ENCODE data around the gene SOBP.

The SOBP gene

GRCh38 chr6:107489636-107490565 lies at the start of gene SOBP:
SOBP (plus strand) TSS chr6:107490117; CDS start chr6:107490617, 500 bp downstream.
- H3K4me3 ChIP-seq (ENCODE audit: low read length in 2 of 2), result peak within 1 kb of the TSS; percentile 61 to 79
- peak within 1 kb of the TSS; percentile 23 to 34 for H3K27ac ChIP-seq (ENCODE audit: low read depth in 2 of 2, low read length in 2 of 2)
- no peaks in the 10 kb centered on the region for H3K9me3 ChIP-seq (ENCODE audit: control insufficient read depth in 2 of 2, low read length in 2 of 2)
- H3K36me3 ChIP-seq (ENCODE audit: control insufficient read depth in 2 of 2, insufficient read depth in 2 of 2, low read length in 2 of 2), result no peaks in the 10 kb centered on the region
- peaks cover 30 to 49% of the 10 kb centered on the region in 2 donors for H3K27me3 ChIP-seq (ENCODE audit: control insufficient read depth in 2 of 2, insufficient read depth in 2 of 2, low read length in 2 of 2)
- peak within 1 kb of the TSS; percentile 14 to 33 for H3K9ac ChIP-seq (ENCODE audit: low read depth in 1 of 2, low read length in 2 of 2)
- H3K4me1 ChIP-seq (ENCODE audit: control insufficient read depth in 2 of 2, insufficient read depth in 2 of 2, low read length in 2 of 2), result peaks cover 12 to 19% of the 10 kb centered on the region in 2 donors

GRCh38 chr6:107440936-107441335 lies 49.0 kb upstream of the SOBP start:
- Histone ChIP-seq H3K4me3 (ENCODE audit: low read length in 2 of 2) (no peak overlapping the region), H3K9me3 (ENCODE audit: control insufficient read depth in 2 of 2, low read length in 2 of 2) (no peaks in the 10 kb centered on the region), H3K9ac (ENCODE audit: low read depth in 1 of 2, low read length in 2 of 2) (no peak overlapping the region), H3K4me1 (ENCODE audit: control insufficient read depth in 2 of 2, insufficient read depth in 2 of 2, low read length in 2 of 2) (no peaks in the 10 kb centered on the region), H3K36me3 (ENCODE audit: control insufficient read depth in 2 of 2, insufficient read depth in 2 of 2, low read length in 2 of 2) (no peaks in the 10 kb centered on the region), H3K27me3 (ENCODE audit: control insufficient read depth in 2 of 2, insufficient read depth in 2 of 2, low read length in 2 of 2) (no peaks in the 10 kb centered on the region), H3K27ac (ENCODE audit: low read depth in 2 of 2, low read length in 2 of 2) (no peak overlapping the region)

- no peak overlapping the region for H3K27ac ChIP-seq (ENCODE audit: low read depth in 2 of 2, low read length in 2 of 2)
- H3K4me1 ChIP-seq (ENCODE audit: control insufficient read depth in 2 of 2, insufficient read depth in 2 of 2, low read length in 2 of 2), result no peaks in the 10 kb centered on the region
- H3K27me3 ChIP-seq (ENCODE audit: control insufficient read depth in 2 of 2, insufficient read depth in 2 of 2, low read length in 2 of 2), result no peaks in the 10 kb centered on the region
- no peak overlapping the region for H3K9ac ChIP-seq (ENCODE audit: low read depth in 1 of 2, low read length in 2 of 2)
- H3K9me3 ChIP-seq (ENCODE audit: control insufficient read depth in 2 of 2, low read length in 2 of 2), result no peaks in the 10 kb centered on the region
- no peaks in the 10 kb centered on the region for H3K36me3 ChIP-seq (ENCODE audit: control insufficient read depth in 2 of 2, insufficient read depth in 2 of 2, low read length in 2 of 2)
- no peak overlapping the region for H3K4me3 ChIP-seq (ENCODE audit: low read length in 2 of 2)
Observed at GRCh38 chr6:107441682-107442081, 48.2 kb upstream of the SOBP start.

DNA sequence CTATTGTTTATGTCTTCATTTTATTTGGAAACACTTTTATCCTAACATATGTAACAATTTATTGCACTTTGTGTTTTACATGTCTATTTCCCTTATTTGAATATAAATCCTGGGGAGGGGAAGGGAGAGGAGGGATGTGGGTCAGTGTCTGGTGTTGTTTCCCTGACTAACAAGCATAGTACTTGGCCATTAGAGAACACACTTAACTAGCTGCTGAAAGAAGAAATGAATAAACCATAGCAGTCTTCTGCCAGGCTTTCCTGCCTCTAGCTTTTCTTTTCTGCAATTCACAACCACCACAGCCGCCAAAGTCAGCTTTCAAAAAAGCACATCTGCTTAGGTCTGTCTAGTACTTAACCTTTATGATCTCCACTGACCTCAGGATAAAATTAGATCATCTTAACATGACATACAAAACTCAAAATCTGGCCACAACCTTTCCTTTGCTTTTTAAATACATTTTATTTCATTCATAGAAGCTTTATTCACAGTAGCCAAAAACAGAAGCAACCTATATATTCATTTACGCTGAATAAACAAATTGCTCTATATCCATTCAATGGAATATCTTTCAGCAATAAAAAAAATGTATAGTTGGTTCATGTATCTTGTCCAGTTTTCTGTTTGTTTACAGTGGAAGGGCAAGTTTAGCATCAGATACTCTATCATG lies 46.8 kb upstream of the SOBP start:
- Histone ChIP-seq H3K9me3 (ENCODE audit: control insufficient read depth in 2 of 2, low read length in 2 of 2) (peaks cover 8% of the 10 kb centered on the region in 2 donors), H3K9ac (ENCODE audit: low read depth in 1 of 2, low read length in 2 of 2) (no peak overlapping the region), H3K4me3 (ENCODE audit: low read length in 2 of 2) (no peak overlapping the region), H3K4me1 (ENCODE audit: control insufficient read depth in 2 of 2, insufficient read depth in 2 of 2, low read length in 2 of 2) (no peaks in the 10 kb centered on the region), H3K27me3 (ENCODE audit: control insufficient read depth in 2 of 2, insufficient read depth in 2 of 2, low read length in 2 of 2) (no peaks in the 10 kb centered on the region), H3K36me3 (ENCODE audit: control insufficient read depth in 2 of 2, insufficient read depth in 2 of 2, low read length in 2 of 2) (no peaks in the 10 kb centered on the region), H3K27ac (ENCODE audit: low read depth in 2 of 2, low read length in 2 of 2) (no peak overlapping the region)

GRCh38 chr6:107443608-107444267 lies 46.2 kb upstream of the SOBP start:
- H3K27ac ChIP-seq (ENCODE audit: low read depth in 2 of 2, low read length in 2 of 2), result no peak overlapping the region
- H3K9me3 ChIP-seq (ENCODE audit: control insufficient read depth in 2 of 2, low read length in 2 of 2), result peaks cover 8% of the 10 kb centered on the region in 2 donors
- H3K9ac ChIP-seq (ENCODE audit: low read depth in 1 of 2, low read length in 2 of 2), result no peak overlapping the region
- H3K27me3 ChIP-seq (ENCODE audit: control insufficient read depth in 2 of 2, insufficient read depth in 2 of 2, low read length in 2 of 2), result no peaks in the 10 kb centered on the region
- H3K4me3 ChIP-seq (ENCODE audit: low read length in 2 of 2), result no peak overlapping the region
- no peaks in the 10 kb centered on the region for H3K4me1 ChIP-seq (ENCODE audit: control insufficient read depth in 2 of 2, insufficient read depth in 2 of 2, low read length in 2 of 2)
- no peaks in the 10 kb centered on the region for H3K36me3 ChIP-seq (ENCODE audit: control insufficient read depth in 2 of 2, insufficient read depth in 2 of 2, low read length in 2 of 2)

DNA sequence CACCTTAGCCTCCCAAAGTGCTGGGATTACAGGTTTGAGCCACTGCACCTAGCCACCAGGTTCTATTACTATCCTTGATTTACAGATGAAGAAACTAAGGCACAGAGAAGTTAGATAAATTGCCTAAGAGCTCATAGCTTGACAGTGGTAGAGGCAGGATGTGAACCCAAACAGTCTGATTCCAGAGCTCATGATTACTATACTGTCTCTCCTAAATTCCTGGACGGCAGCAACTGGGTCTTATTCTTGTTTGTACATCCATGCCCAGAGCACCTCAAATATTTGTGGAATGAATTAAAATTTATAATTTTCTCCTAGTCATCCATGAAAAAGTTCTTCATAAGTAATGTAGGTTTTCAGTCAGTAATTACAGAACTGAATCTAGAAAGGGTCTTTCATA lies 45.6 kb upstream of the SOBP start:
- no peaks in the 10 kb centered on the region for H3K4me1 ChIP-seq (ENCODE audit: control insufficient read depth in 2 of 2, insufficient read depth in 2 of 2, low read length in 2 of 2)

DNA sequence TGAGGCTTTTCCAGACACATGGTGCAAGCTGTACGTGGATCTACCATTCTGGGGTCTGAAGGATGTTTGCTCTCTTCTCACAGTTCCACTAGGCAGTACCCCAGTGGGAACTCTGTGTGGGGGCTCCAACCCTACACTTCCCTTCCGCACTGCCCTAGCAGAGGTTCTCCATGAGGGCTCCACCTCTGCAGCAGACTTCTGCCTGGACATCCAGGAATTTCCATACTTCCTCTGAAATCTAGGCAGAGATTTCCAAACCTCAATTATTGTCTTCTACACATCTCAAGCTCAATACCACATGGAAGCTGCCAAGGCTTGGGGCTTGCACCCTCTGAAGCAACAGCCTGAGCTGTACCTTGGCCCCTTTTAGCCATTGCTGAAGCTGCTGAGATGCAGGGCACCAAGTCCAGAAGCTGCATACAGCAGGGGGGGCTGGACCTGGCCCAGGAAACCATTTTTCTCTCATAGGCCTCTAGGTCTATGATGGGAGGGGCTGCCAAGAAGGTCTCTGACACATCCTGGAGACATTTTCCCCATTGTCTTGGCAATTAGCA lies 42.2 kb upstream of the SOBP start:
- Histone ChIP-seq H3K9me3 (ENCODE audit: control insufficient read depth in 2 of 2, low read length in 2 of 2) (peaks cover 8% of the 10 kb centered on the region in 2 donors), H3K4me1 (ENCODE audit: control insufficient read depth in 2 of 2, insufficient read depth in 2 of 2, low read length in 2 of 2) (peaks cover 0 to 3% of the 10 kb centered on the region in 2 donors), H3K9ac (ENCODE audit: low read depth in 1 of 2, low read length in 2 of 2) (no peak overlapping the region), H3K4me3 (ENCODE audit: low read length in 2 of 2) (no peak overlapping the region), H3K27me3 (ENCODE audit: control insufficient read depth in 2 of 2, insufficient read depth in 2 of 2, low read length in 2 of 2) (no peaks in the 10 kb centered on the region), H3K36me3 (ENCODE audit: control insufficient read depth in 2 of 2, insufficient read depth in 2 of 2, low read length in 2 of 2) (no peaks in the 10 kb centered on the region), H3K27ac (ENCODE audit: low read depth in 2 of 2, low read length in 2 of 2) (no peak overlapping the region)

More for the DNA sequence above, 45.6 kb upstream of the SOBP start:
- peaks cover 8% of the 10 kb centered on the region in 2 donors for H3K9me3 ChIP-seq (ENCODE audit: control insufficient read depth in 2 of 2, low read length in 2 of 2)
- H3K27me3 ChIP-seq (ENCODE audit: control insufficient read depth in 2 of 2, insufficient read depth in 2 of 2, low read length in 2 of 2), result no peaks in the 10 kb centered on the region
- H3K9ac ChIP-seq (ENCODE audit: low read depth in 1 of 2, low read length in 2 of 2), result no peak overlapping the region
- no peak overlapping the region for H3K27ac ChIP-seq (ENCODE audit: low read depth in 2 of 2, low read length in 2 of 2)
- no peaks in the 10 kb centered on the region for H3K36me3 ChIP-seq (ENCODE audit: control insufficient read depth in 2 of 2, insufficient read depth in 2 of 2, low read length in 2 of 2)
- no peak overlapping the region for H3K4me3 ChIP-seq (ENCODE audit: low read length in 2 of 2)

GRCh38 chr6:107448776-107449175 lies 41.1 kb upstream of the SOBP start:
- H3K27ac ChIP-seq (ENCODE audit: low read depth in 2 of 2, low read length in 2 of 2), result no peak overlapping the region
- peaks cover 8% of the 10 kb centered on the region in 2 donors for H3K9me3 ChIP-seq (ENCODE audit: control insufficient read depth in 2 of 2, low read length in 2 of 2)
- H3K4me3 ChIP-seq (ENCODE audit: low read length in 2 of 2), result no peak overlapping the region
- peaks cover 0 to 3% of the 10 kb centered on the region in 2 donors for H3K4me1 ChIP-seq (ENCODE audit: control insufficient read depth in 2 of 2, insufficient read depth in 2 of 2, low read length in 2 of 2)
- H3K9ac ChIP-seq (ENCODE audit: low read depth in 1 of 2, low read length in 2 of 2), result no peak overlapping the region
- H3K36me3 ChIP-seq (ENCODE audit: control insufficient read depth in 2 of 2, insufficient read depth in 2 of 2, low read length in 2 of 2), result no peaks in the 10 kb centered on the region
- no peaks in the 10 kb centered on the region for H3K27me3 ChIP-seq (ENCODE audit: control insufficient read depth in 2 of 2, insufficient read depth in 2 of 2, low read length in 2 of 2)

DNA sequence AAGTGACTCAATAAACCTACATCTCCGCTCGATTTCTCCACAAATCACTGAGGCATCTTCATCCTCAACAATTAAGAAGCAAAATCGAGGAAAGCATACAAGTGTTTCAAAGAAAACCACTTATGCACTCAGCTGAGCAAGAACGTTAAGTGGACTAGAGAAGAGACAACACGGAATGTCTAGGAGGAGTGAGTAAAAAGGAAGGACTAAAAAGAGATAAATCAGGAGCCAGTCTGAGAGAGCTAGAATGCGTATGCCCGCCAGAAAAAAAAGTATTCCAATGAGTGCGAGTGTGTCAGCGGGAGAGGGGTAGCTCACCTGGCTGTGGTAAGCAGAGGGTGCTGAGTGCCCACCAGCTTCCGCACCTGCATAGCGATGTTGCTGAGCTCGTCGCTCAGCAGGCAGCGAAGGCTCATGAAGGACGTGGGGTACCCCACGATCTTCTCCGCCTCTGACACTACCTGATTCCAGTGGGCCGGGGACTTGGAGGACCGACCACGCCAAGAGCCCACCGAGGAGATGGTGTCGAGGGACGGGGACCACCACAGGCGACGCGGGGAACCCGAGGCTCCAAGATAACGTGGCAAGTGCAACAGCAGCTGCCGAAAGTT lies 31.1 kb upstream of the SOBP start:
- Histone ChIP-seq H3K27ac (ENCODE audit: low read depth in 2 of 2, low read length in 2 of 2) (peak overlapping the region; percentile 94 to 95), H3K9me3 (ENCODE audit: control insufficient read depth in 2 of 2, low read length in 2 of 2) (no peaks in the 10 kb centered on the region)

More for the DNA sequence above, 31.1 kb upstream of the SOBP start:
- H3K4me1 ChIP-seq (ENCODE audit: control insufficient read depth in 2 of 2, insufficient read depth in 2 of 2, low read length in 2 of 2), result peaks cover 0 to 15% of the 10 kb centered on the region in 2 donors
- H3K36me3 ChIP-seq (ENCODE audit: control insufficient read depth in 2 of 2, insufficient read depth in 2 of 2, low read length in 2 of 2), result no peaks in the 10 kb centered on the region
- H3K4me3 ChIP-seq (ENCODE audit: low read length in 2 of 2), result peak overlapping the region; percentile 90 to 99
- peaks cover 0 to 1% of the 10 kb centered on the region in 2 donors for H3K27me3 ChIP-seq (ENCODE audit: control insufficient read depth in 2 of 2, insufficient read depth in 2 of 2, low read length in 2 of 2)
- H3K9ac ChIP-seq (ENCODE audit: low read depth in 1 of 2, low read length in 2 of 2), result peak overlapping the region; percentile 90 to 97
